GM19023 (cell line): Measurements from ENCODE around the gene ADCY2.
A peak's percentile ranks its signal among the peaks of the same experiment; 100 is the strongest.

Experiments used
- ATAC-seq: cut with Tn5 transposase; IDR thresholded peaks from one replicate; pipeline ENCODE4 v1.9.1; 2021; ENCODE audit warnings: mild to moderate bottlenecking, moderate library complexity; ENCODE audit not compliant: unreplicated experiment

ADCY2 gene

GRCh38 chr5:7814816-7815215 is 418.9 kb downstream of the ADCY2 start:
- ATAC-seq: no peak

- peak; percentile 92 for ATAC-seq
Measured at GRCh38 chr5:7815892-7816534, 420.1 kb downstream of the ADCY2 start.

- ATAC-seq: peak; percentile 9
Measured at GRCh38 chr5:7816535-7816901, 420.6 kb downstream of the ADCY2 start.

GRCh38 chr5:7822449-7822848 is 426.5 kb downstream of the ADCY2 start:
- no peak for ATAC-seq

GRCh38 chr5:7823594-7823993 is 427.7 kb downstream of the ADCY2 start:
- ATAC-seq: no peak

GRCh38 chr5:7824995-7825394 is 429.1 kb downstream of the ADCY2 start:
- no peak for ATAC-seq

GRCh38 chr5:7825630-7826029 is 429.7 kb downstream of the ADCY2 start:
- ATAC-seq: no peak

GRCh38 chr5:7827610-7828009 is 431.7 kb downstream of the ADCY2 start:
- ATAC-seq: no peak

GRCh38 chr5:7828269-7828668 is 432.3 kb downstream of the ADCY2 start:
- ATAC-seq: no peak

- no peak for ATAC-seq
Measured at GRCh38 chr5:7834982-7835381, 439.0 kb downstream of the ADCY2 start.

GRCh38 chr5:7837403-7837802 is 441.5 kb downstream of the ADCY2 start:
- ATAC-seq: no peak

- ATAC-seq: no peak
Measured at GRCh38 chr5:7842531-7842930, 446.6 kb downstream of the ADCY2 start.

GRCh38 chr5:7844901-7845300 is 449.0 kb downstream of the ADCY2 start:
- no peak for ATAC-seq

- ATAC-seq: no peak
Measured at GRCh38 chr5:7845557-7845956, 449.6 kb downstream of the ADCY2 start.

- no peak for ATAC-seq
Measured at GRCh38 chr5:7846327-7846726, 450.4 kb downstream of the ADCY2 start.

GRCh38 chr5:7848296-7848695 is 452.4 kb downstream of the ADCY2 start:
- no peak for ATAC-seq

- no peak for ATAC-seq
Measured at GRCh38 chr5:7849681-7850394, 453.9 kb downstream of the ADCY2 start.

- no peak for ATAC-seq
Measured at GRCh38 chr5:7850395-7851239, 454.7 kb downstream of the ADCY2 start, which contains the start of gene CFAP90. Gene CFAP90, minus strand, starts transcription at chr5:7851133. Its CDS starts 112 bp downstream, at chr5:7851021.

GRCh38 chr5:7851240-7851592 is 455.3 kb downstream of the ADCY2 start:
- no peak for ATAC-seq

- no peak for ATAC-seq
Measured at GRCh38 chr5:7851617-7852289, 455.8 kb downstream of the ADCY2 start.

GRCh38 chr5:7852542-7852941 is 456.6 kb downstream of the ADCY2 start:
- no peak for ATAC-seq
